ENCODE measurements around the gene PANK1.
"Not testable (repeated sequence)": the region's sequence is repeated elsewhere in the genome, so short reads cannot be mapped to it uniquely, and the experiment has no call there.

DNA sequence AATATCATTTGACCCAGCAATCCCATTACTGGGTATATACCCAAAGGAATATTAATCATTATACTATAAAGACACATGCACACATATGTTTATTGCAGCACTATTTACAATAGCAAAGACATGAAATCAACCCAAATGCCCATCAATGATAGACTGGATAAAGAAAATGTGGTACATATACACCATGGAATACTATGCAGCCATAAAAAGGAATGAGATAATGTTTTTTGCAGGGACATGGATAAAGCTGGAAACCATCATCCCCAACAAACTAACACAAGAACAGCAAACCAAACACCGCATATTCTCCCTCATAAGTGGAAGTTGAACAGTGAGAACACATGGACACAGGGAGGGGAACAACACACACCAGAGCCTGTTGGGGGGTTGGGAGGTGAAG lies 98.4 kb downstream of the PANK1 start:
- not testable (repeated sequence) for TF ChIP-seq EZH2 (IDR thresholded peaks at IDR 0.05; ENCODE audit: borderline replicate concordance, low read depth, low read length, poor library complexity, severe bottlenecking)
- TF ChIP-seq, protein P1, sequence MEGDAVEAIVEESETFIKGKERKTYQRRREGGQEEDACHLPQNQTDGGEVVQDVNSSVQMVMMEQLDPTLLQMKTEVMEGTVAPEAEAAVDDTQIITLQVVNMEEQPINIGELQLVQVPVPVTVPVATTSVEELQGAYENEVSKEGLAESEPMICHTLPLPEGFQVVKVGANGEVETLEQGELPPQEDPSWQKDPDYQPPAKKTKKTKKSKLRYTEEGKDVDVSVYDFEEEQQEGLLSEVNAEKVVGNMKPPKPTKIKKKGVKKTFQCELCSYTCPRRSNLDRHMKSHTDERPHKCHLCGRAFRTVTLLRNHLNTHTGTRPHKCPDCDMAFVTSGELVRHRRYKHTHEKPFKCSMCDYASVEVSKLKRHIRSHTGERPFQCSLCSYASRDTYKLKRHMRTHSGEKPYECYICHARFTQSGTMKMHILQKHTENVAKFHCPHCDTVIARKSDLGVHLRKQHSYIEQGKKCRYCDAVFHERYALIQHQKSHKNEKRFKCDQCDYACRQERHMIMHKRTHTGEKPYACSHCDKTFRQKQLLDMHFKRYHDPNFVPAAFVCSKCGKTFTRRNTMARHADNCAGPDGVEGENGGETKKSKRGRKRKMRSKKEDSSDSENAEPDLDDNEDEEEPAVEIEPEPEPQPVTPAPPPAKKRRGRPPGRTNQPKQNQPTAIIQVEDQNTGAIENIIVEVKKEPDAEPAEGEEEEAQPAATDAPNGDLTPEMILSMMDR (conservative IDR thresholded peaks at IDR 0.05; ENCODE audit: low read depth, low read length): not testable (repeated sequence)

Measured in A673 (cell line).